Testis (tissue), 3 donors: ENCODE results near the gene TTC7B. TPM values are rescaled to one million over a fixed set of nuclear protein-coding genes. Genes with fewer than 3 reads are reported as not detected.

Experiments
- DNase-seq: peaks from one replicate; pipeline ENCODE4 v3.0.0-alpha.2; 2019
- H3K27ac ChIP-seq, 2 donors: fragments of 200-600 bp; sonication (generic); one replicate each; pipeline ENCODE4 v1.5.1; 2019
- H3K27me3 ChIP-seq: fragments of 200-600 bp; sonication (generic); one replicate; pipeline ENCODE4 v1.5.1; 2019
- H3K36me3 ChIP-seq: fragments of 200-600 bp; sonication (generic); one replicate; pipeline ENCODE4 v1.5.1; 2017; ENCODE audit warnings: low read depth; ENCODE audit errors: missing control alignments
- H3K4me1 ChIP-seq: fragments of 200-600 bp; sonication (generic); one replicate; pipeline ENCODE4 v1.5.1; 2019
- H3K4me3 ChIP-seq, 2 donors: fragments of 200-600 bp; sonication (generic); one replicate each; pipeline ENCODE4 v1.5.1; 2017 to 2019
- H3K9me3 ChIP-seq: fragments of 200-600 bp; sonication (generic); one replicate; pipeline ENCODE4 v1.5.1; 2017
- CTCF ChIP-seq, 3 experiments: fragments of 450-650 bp in 2 of 3; fragments of 200-600 bp in 1 of 3; sonication (generic) in 1 of 3; IDR thresholded peaks; one replicate each; pipeline ENCODE4 v1.5.1; 2016 to 2019; ENCODE audit warnings: antibody characterized with exemption in 3 of 3, mild to moderate bottlenecking in 2 of 3, moderate library complexity in 1 of 3
- POLR2A ChIP-seq: fragments of 450-650 bp; IDR thresholded peaks from one replicate; pipeline ENCODE4 v1.6.1; 2017; ENCODE audit warnings: antibody characterized with exemption, mild to moderate bottlenecking, moderate library complexity
- WGBS, 2 donors: methylation state at CpG; one replicate each; pipeline ENCODE4 v1.1.5; 2018; 5-methylcytosine and 5-hydroxymethylcytosine counted together
- intact Hi-C: fragments of 100-400 bp; cut with DNase I; formaldehyde crosslinking; loops from one replicate; pipeline ENCODE4 v1.15.1; 2023; ENCODE audit warnings: low total_unique reads
- polyA plus RNA-seq: library from polyadenylated mRNA; stranded (reverse); fragments of 350-450 nt; fragmentation: Illumina TruSeq; extraction: RNeasy Lipid Tissue Mini Kit (QIAGEN cat#74804); gene quantifications from one replicate; pipeline ENCODE4 v1.2.3, GENCODE V29; 2014; ENCODE audit warnings: low read depth, low replicate concordance; ENCODE audit not compliant: insufficient read depth
- total RNA-seq, 2 donors: library from RNA; depleted of rRNA; stranded (reverse); fragments of >200 nt; gene quantifications; one replicate each; pipeline ENCODE4 v1.2.3, GENCODE V29; 2016

Gene TTC7B
- total and polyA plus RNA-seq, 3 donors from 2014 or later: 11.3 to 17.0 (median 12.1) TPM

GRCh38 chr14:90726656-90727055 is 89.6 kb downstream of the TTC7B start:
- no peaks in the 10 kb centered on the region for H3K36me3 ChIP-seq
- H3K9me3 ChIP-seq: no peaks in the 10 kb centered on the region
- intact Hi-C loops: no loop called here
- no peak for TF ChIP-seq POLR2A
- H3K4me1 ChIP-seq: no peaks in the 10 kb centered on the region
- no peaks in the 10 kb centered on the region for H3K27me3 ChIP-seq
- no peak overlapping the region for H3K4me3 ChIP-seq
- no peak overlapping the region for H3K27ac ChIP-seq
- no peak for DNase-seq
- 74 to 79% methylated on average over 9 of the region's 9 CpGs for WGBS, 2 donors

- TF ChIP-seq POLR2A (no peak), CTCF (IDR thresholded peaks at IDR 0.05) (no peak)
- intact Hi-C loops: no loop called here
- no peak for DNase-seq
- Histone ChIP-seq H3K4me1 (no peaks in the 10 kb centered on the region), H3K27ac (no peak overlapping the region), H3K27me3 (no peaks in the 10 kb centered on the region), H3K9me3 (no peaks in the 10 kb centered on the region), H3K4me3 (no peak overlapping the region), H3K36me3 (no peaks in the 10 kb centered on the region)
- WGBS, 2 donors: 76 to 90% methylated on average over 3 of the region's 3 CpGs
Observed at GRCh38 chr14:90724866-90725265, 91.4 kb downstream of the TTC7B start.

- no peaks in the 10 kb centered on the region for H3K9me3 ChIP-seq
- no peak overlapping the region for H3K27ac ChIP-seq
- no peaks in the 10 kb centered on the region for H3K27me3 ChIP-seq
- intact Hi-C loops: no loop called here
- no peaks in the 10 kb centered on the region for H3K36me3 ChIP-seq
- 92 to 95% methylated on average over 2 of the region's 2 CpGs for WGBS, 2 donors
- no peak for DNase-seq
- no peak for TF ChIP-seq CTCF (IDR thresholded peaks at IDR 0.05)
- no peak for TF ChIP-seq POLR2A
- H3K4me1 ChIP-seq: no peaks in the 10 kb centered on the region
- no peak overlapping the region for H3K4me3 ChIP-seq
Observed at GRCh38 chr14:90722590-90722989, 93.6 kb downstream of the TTC7B start.

GRCh38 chr14:90721619-90722305 is 94.5 kb downstream of the TTC7B start:
- H3K4me3 ChIP-seq: no peak overlapping the region
- no peaks in the 10 kb centered on the region for H3K4me1 ChIP-seq
- no peaks in the 10 kb centered on the region for H3K9me3 ChIP-seq
- 92 to 95% methylated on average over 10 of the region's 10 CpGs for WGBS, 2 donors
- no peaks in the 10 kb centered on the region for H3K27me3 ChIP-seq
- H3K36me3 ChIP-seq: no peaks in the 10 kb centered on the region
- TF ChIP-seq CTCF (IDR thresholded peaks at IDR 0.05): no peak
- TF ChIP-seq POLR2A: no peak
- no peak overlapping the region for H3K27ac ChIP-seq
- intact Hi-C loops: no loop called here
- no peak for DNase-seq

- Histone ChIP-seq H3K27me3 (no peaks in the 10 kb centered on the region), H3K27ac (no peak overlapping the region), H3K36me3 (no peaks in the 10 kb centered on the region), H3K9me3 (no peaks in the 10 kb centered on the region), H3K4me3 (no peak overlapping the region), H3K4me1 (no peaks in the 10 kb centered on the region)
- intact Hi-C loops: no loop called here
- DNase-seq: no peak
- no peak for TF ChIP-seq CTCF (IDR thresholded peaks at IDR 0.05)
- no peak for TF ChIP-seq POLR2A
- 66 to 71% methylated on average over 5 of the region's 5 CpGs for WGBS, 2 donors
Observed at GRCh38 chr14:90720832-90721231, 95.4 kb downstream of the TTC7B start.
